HepG2 (cell line): Measurements from ENCODE around the gene TRIM2. TPM values are rescaled to one million over a fixed set of nuclear protein-coding genes. Genes with fewer than 3 reads are reported as not detected.
A peak's percentile ranks its signal among the peaks of the same experiment; 100 is the strongest.

Experiments
- AKAP8 ChIP-seq: sonication (generic); formaldehyde crosslinking; IDR thresholded peaks from 2 replicates; pipeline ENCODE4 v1.5.1; 2020; ENCODE audit warnings: mild to moderate bottlenecking, missing genetic modification reagents
- BCL6 ChIP-seq: IDR thresholded peaks from 2 replicates; pipeline ENCODE4 v1.6.1; 2016; ENCODE audit warnings: missing genetic modification reagents, missing compliant biosample characterization
- JUN ChIP-seq: sonication (generic); formaldehyde crosslinking; IDR thresholded peaks from 2 replicates; pipeline ENCODE4 v1.4.0; 2020; ENCODE audit warnings: mild to moderate bottlenecking, missing genetic modification reagents
- MTA1 ChIP-seq: sonication (generic); formaldehyde crosslinking; IDR thresholded peaks from 2 replicates; pipeline ENCODE4 v1.4.0; 2020; ENCODE audit warnings: missing genetic modification reagents, mild to moderate bottlenecking, borderline replicate concordance
- MYNN ChIP-seq: sonication (generic); formaldehyde crosslinking; IDR thresholded peaks from 2 replicates; pipeline ENCODE4 v1.4.0; 2020; ENCODE audit warnings: mild to moderate bottlenecking, low read depth, missing genetic modification reagents
- NKX3-1 ChIP-seq: sonication (generic); formaldehyde crosslinking; IDR thresholded peaks from 2 replicates; pipeline ENCODE4 v1.5.0; 2020; ENCODE audit warnings: missing genetic modification reagents
- PCBP2 ChIP-seq: fragments of 200-400 bp; formaldehyde crosslinking; optimal IDR thresholded peaks from 2 replicates; pipeline ENCODE3; 2018; ENCODE audit warnings: low read length, low read depth; ENCODE audit not compliant: poor library complexity, severe bottlenecking
- RAD21 ChIP-seq: fragments of 450-650 bp; formaldehyde crosslinking; IDR thresholded peaks from 2 replicates; pipeline ENCODE4 v1.5.0; 2020; ENCODE audit warnings: mild to moderate bottlenecking
- SAP130 ChIP-seq: IDR thresholded peaks from 2 replicates; pipeline ENCODE4 v1.6.1; 2016; ENCODE audit warnings: low read depth
- SSRP1 ChIP-seq: IDR thresholded peaks from 2 replicates; pipeline ENCODE4 v1.6.1; 2016; ENCODE audit warnings: control low read depth
- ZFP62 ChIP-seq: sonication (generic); formaldehyde crosslinking; IDR thresholded peaks from 2 replicates; pipeline ENCODE4 v1.4.0; 2020; ENCODE audit warnings: missing genetic modification reagents
- ZNF180 ChIP-seq: sonication (generic); formaldehyde crosslinking; IDR thresholded peaks from 2 replicates; pipeline ENCODE4 v1.4.0; 2020; ENCODE audit warnings: low read depth, missing genetic modification reagents, borderline replicate concordance
- ZNF232 ChIP-seq: sonication (generic); formaldehyde crosslinking; IDR thresholded peaks from 2 replicates; pipeline ENCODE4 v1.4.0; 2020; ENCODE audit warnings: missing genetic modification reagents, borderline replicate concordance
- ZNF567 ChIP-seq: sonication (generic); formaldehyde crosslinking; IDR thresholded peaks from 2 replicates; pipeline ENCODE4 v1.8.1; 2023; ENCODE audit warnings: mild to moderate bottlenecking, missing genetic modification reagents, borderline replicate concordance
- polyA plus RNA-seq, 8 experiments: library from polyadenylated mRNA; depleted of rRNA in 3 of 8; stranded (reverse) in 7 of 8; unstranded in 1 of 8; fragments of >200 nt; fragmentation: Illumina TruSeq in 4 of 8; extraction: Trizol in 4 of 8; gene quantifications; 2 replicates each; pipeline versions ENCODE4 v1.2.1 to v1.2.3, GENCODE V29; 2011 to 2016; ENCODE audit warnings: low read depth in 4 of 8, missing spikeins in 1 of 8, mixed read lengths in 1 of 8; ENCODE audit not compliant: insufficient read depth in 1 of 8
- total RNA-seq, 5 experiments: library from RNA; depleted of rRNA; stranded (reverse); fragments of >200 nt; fragmentation: Illumina TruSeq; extraction: Trizol; gene quantifications; 2 replicates each; pipeline ENCODE4 v1.2.3, GENCODE V29; 2016; ENCODE audit warnings: low read depth in 1 of 5
- TF ChIP-seq, protein P1 (sequence below): sonication (generic); formaldehyde crosslinking; IDR thresholded peaks from 2 replicates; pipeline ENCODE4 v1.4.0; 2020; ENCODE audit warnings: mild to moderate bottlenecking, missing genetic modification reagents
- TF ChIP-seq, protein P2 (sequence below): sonication (generic); formaldehyde crosslinking; IDR thresholded peaks from 2 replicates; pipeline ENCODE4 v1.8.1; 2023; ENCODE audit warnings: mild to moderate bottlenecking, missing genetic modification reagents
- TF ChIP-seq, protein P3 (sequence below): sonication (generic); formaldehyde crosslinking; IDR thresholded peaks from 2 replicates; pipeline ENCODE4 v1.9.0; 2022; ENCODE audit warnings: low read depth, missing genetic modification reagents
- TF ChIP-seq, protein P4 (sequence below): sonication (generic); formaldehyde crosslinking; IDR thresholded peaks from 2 replicates; pipeline ENCODE4 v1.4.0; 2020; ENCODE audit warnings: missing genetic modification reagents
- TF ChIP-seq, protein P5 (sequence below): sonication (generic); formaldehyde crosslinking; IDR thresholded peaks from 2 replicates; pipeline ENCODE4 v1.4.0; 2020; ENCODE audit warnings: missing genetic modification reagents
- TF ChIP-seq, protein P6 (sequence below): sonication (generic); formaldehyde crosslinking; IDR thresholded peaks from 2 replicates; pipeline ENCODE4 v1.4.0; 2020; ENCODE audit warnings: missing genetic modification reagents

TRIM2 gene
- total and polyA plus RNA-seq, 2 of the 13 experiments (the other 11 are each of a cell fraction or from before 2014, with no cell fraction given): 2.1 to 4.2 TPM

DNA sequence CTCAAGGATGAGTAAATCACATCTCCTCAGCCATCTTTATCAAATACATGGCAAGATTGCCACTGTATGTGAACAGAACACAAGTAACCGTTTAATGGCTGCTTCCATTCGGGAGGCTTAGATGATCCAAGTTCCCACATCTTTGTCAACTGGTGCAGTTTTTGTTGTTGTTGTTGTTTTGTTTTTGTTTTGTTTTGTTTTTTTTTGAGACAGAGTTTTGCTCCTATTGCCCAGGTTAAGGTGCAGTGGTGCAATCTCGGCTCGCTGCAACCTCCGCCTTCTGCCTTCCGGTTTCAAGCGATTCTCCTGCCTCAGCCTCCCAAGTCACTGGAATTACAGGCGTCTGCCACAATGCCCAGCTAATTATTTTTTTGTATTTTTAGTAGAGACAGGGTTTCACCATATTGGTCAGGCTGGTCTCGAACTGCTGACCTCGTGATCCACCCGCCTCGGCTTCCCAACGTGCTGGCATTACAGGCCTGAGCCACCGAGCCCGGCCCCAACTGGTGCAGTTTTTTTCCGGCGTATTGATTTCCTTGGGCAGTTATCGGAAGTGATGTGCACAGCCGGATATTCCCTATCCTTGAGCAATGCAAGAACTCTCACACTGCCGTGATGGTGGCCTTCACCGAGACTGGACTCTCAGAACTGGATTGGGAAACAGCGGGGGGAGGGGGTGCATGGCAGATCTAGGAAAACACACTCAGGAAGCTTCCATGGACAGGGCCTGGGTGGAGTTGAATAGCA, 29.2 kb upstream of the TRIM2 start (continued):
- TF ChIP-seq, protein P1, sequence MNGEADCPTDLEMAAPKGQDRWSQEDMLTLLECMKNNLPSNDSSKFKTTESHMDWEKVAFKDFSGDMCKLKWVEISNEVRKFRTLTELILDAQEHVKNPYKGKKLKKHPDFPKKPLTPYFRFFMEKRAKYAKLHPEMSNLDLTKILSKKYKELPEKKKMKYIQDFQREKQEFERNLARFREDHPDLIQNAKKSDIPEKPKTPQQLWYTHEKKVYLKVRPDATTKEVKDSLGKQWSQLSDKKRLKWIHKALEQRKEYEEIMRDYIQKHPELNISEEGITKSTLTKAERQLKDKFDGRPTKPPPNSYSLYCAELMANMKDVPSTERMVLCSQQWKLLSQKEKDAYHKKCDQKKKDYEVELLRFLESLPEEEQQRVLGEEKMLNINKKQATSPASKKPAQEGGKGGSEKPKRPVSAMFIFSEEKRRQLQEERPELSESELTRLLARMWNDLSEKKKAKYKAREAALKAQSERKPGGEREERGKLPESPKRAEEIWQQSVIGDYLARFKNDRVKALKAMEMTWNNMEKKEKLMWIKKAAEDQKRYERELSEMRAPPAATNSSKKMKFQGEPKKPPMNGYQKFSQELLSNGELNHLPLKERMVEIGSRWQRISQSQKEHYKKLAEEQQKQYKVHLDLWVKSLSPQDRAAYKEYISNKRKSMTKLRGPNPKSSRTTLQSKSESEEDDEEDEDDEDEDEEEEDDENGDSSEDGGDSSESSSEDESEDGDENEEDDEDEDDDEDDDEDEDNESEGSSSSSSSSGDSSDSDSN (CRISPR knock-in tag): peak; percentile 66
- TF ChIP-seq, protein P2, sequence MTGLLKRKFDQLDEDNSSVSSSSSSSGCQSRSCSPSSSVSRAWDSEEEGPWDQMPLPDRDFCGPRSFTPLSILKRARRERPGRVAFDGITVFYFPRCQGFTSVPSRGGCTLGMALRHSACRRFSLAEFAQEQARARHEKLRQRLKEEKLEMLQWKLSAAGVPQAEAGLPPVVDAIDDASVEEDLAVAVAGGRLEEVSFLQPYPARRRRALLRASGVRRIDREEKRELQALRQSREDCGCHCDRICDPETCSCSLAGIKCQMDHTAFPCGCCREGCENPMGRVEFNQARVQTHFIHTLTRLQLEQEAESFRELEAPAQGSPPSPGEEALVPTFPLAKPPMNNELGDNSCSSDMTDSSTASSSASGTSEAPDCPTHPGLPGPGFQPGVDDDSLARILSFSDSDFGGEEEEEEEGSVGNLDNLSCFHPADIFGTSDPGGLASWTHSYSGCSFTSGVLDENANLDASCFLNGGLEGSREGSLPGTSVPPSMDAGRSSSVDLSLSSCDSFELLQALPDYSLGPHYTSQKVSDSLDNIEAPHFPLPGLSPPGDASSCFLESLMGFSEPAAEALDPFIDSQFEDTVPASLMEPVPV: no peak
- TF ChIP-seq, protein P3, sequence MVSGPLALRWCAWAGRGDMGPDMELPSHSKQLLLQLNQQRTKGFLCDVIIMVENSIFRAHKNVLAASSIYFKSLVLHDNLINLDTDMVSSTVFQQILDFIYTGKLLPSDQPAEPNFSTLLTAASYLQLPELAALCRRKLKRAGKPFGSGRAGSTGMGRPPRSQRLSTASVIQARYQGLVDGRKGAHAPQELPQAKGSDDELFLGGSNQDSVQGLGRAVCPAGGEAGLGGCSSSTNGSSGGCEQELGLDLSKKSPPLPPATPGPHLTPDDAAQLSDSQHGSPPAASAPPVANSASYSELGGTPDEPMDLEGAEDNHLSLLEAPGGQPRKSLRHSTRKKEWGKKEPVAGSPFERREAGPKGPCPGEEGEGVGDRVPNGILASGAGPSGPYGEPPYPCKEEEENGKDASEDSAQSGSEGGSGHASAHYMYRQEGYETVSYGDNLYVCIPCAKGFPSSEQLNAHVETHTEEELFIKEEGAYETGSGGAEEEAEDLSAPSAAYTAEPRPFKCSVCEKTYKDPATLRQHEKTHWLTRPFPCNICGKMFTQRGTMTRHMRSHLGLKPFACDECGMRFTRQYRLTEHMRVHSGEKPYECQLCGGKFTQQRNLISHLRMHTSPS (CRISPR knock-in tag): no peak
- TF ChIP-seq MTA1 (CRISPR knock-in tag) (no peak), AKAP8 (CRISPR knock-in tag) (no peak), NKX3-1 (CRISPR knock-in tag) (no peak), ZNF567 (CRISPR knock-in tag) (no peak), SSRP1 (no peak; the same call in 1 of the 2 replicates), BCL6 (CRISPR knock-in tag) (peak; percentile 85), ZNF232 (CRISPR knock-in tag) (0 out of 2 replicates have a peak, but pooled peaks have one; percentile 22), SAP130 (CRISPR knock-in tag) (peak; percentile 48), RAD21 (CRISPR knock-in tag) (no peak), ZFP62 (CRISPR knock-in tag) (no peak), MYNN (no peak), ZNF180 (CRISPR knock-in tag) (no peak), PCBP2 (no peak), JUN (CRISPR knock-in tag) (0 out of 2 replicates have a peak, but pooled peaks have one; percentile 37)
- TF ChIP-seq, protein P4, sequence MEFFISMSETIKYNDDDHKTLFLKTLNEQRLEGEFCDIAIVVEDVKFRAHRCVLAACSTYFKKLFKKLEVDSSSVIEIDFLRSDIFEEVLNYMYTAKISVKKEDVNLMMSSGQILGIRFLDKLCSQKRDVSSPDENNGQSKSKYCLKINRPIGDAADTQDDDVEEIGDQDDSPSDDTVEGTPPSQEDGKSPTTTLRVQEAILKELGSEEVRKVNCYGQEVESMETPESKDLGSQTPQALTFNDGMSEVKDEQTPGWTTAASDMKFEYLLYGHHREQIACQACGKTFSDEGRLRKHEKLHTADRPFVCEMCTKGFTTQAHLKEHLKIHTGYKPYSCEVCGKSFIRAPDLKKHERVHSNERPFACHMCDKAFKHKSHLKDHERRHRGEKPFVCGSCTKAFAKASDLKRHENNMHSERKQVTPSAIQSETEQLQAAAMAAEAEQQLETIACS (CRISPR knock-in tag): no peak
- TF ChIP-seq, protein P5, sequence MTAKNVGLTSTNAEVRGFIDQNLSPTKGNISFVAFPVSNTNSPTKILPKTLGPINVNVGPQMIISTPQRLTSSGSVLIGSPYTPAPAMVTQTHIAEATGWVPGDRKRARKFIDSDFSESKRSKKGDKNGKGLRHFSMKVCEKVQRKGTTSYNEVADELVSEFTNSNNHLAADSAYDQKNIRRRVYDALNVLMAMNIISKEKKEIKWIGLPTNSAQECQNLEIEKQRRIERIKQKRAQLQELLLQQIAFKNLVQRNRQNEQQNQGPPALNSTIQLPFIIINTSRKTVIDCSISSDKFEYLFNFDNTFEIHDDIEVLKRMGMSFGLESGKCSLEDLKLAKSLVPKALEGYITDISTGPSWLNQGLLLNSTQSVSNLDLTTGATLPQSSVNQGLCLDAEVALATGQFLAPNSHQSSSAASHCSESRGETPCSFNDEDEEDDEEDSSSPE (CRISPR knock-in tag): no peak
- TF ChIP-seq, protein P6, sequence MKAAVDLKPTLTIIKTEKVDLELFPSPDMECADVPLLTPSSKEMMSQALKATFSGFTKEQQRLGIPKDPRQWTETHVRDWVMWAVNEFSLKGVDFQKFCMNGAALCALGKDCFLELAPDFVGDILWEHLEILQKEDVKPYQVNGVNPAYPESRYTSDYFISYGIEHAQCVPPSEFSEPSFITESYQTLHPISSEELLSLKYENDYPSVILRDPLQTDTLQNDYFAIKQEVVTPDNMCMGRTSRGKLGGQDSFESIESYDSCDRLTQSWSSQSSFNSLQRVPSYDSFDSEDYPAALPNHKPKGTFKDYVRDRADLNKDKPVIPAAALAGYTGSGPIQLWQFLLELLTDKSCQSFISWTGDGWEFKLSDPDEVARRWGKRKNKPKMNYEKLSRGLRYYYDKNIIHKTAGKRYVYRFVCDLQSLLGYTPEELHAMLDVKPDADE (CRISPR knock-in tag): no peak
